Peyer's patch (tissue), 4 donors: ENCODE measurements around the gene XAF1. TPM values are rescaled to one million over a fixed set of nuclear protein-coding genes. Genes with fewer than 3 reads are reported as not detected.

Experiments
- DNase-seq, 3 donors: peaks; one replicate each; pipeline ENCODE4 v3.0.0-alpha.2; 2017 to 2019
- H3K27ac ChIP-seq, 4 donors: fragments of 200-600 bp; sonication (generic); one replicate each; pipeline ENCODE4 v1.5.1; 2016 to 2019
- H3K27me3 ChIP-seq, 2 donors: fragments of 200-600 bp; sonication (generic); one replicate each; pipeline ENCODE4 v1.5.1; 2019
- H3K36me3 ChIP-seq, 3 donors: fragments of 200-600 bp; sonication (generic); one replicate each; pipeline ENCODE4 v1.5.1; 2016 to 2019
- H3K4me1 ChIP-seq, 4 donors: fragments of 200-600 bp; sonication (generic); one replicate each; pipeline ENCODE4 v1.5.1; 2016 to 2019
- H3K4me3 ChIP-seq, 4 donors: fragments of 200-600 bp; sonication (generic); 1 replicate in 3 of 4; 2 replicates in 1 of 4; pipeline ENCODE4 v1.5.1; 2016 to 2019; ENCODE audit warnings: mild to moderate bottlenecking in 1 of 4
- H3K9me3 ChIP-seq, 4 donors: fragments of 200-600 bp; sonication (generic); one replicate each; pipeline ENCODE4 v1.5.1; 2016 to 2019; ENCODE audit warnings: mild to moderate bottlenecking in 1 of 4
- POLR2A ChIP-seq, 2 donors: fragments of 450-650 bp; IDR thresholded peaks; one replicate each; pipeline ENCODE4 v1.5.1; 2017; ENCODE audit warnings: antibody characterized with exemption in 2 of 2, mild to moderate bottlenecking in 2 of 2, moderate library complexity in 2 of 2
- total RNA-seq, 4 donors: library from RNA; depleted of rRNA; stranded (reverse); fragments of >200 nt; gene quantifications; one replicate each; pipeline ENCODE4 v1.1.0, GENCODE V29; 2016
- TF ChIP-seq, protein P1 (sequence below), 6 experiments: fragments of 450-650 bp in 4 of 6; fragments of 200-600 bp in 2 of 6; sonication (generic) in 1 of 6; IDR thresholded peaks; one replicate each; pipeline ENCODE4 v1.5.1; 2017 to 2019; ENCODE audit warnings: antibody characterized with exemption in 6 of 6, mild to moderate bottlenecking in 3 of 6, moderate library complexity in 1 of 6

XAF1 gene
- total RNA-seq, 4 donors from 2014 or later: 29.9 to 218 (median 36.3) TPM

DNA sequence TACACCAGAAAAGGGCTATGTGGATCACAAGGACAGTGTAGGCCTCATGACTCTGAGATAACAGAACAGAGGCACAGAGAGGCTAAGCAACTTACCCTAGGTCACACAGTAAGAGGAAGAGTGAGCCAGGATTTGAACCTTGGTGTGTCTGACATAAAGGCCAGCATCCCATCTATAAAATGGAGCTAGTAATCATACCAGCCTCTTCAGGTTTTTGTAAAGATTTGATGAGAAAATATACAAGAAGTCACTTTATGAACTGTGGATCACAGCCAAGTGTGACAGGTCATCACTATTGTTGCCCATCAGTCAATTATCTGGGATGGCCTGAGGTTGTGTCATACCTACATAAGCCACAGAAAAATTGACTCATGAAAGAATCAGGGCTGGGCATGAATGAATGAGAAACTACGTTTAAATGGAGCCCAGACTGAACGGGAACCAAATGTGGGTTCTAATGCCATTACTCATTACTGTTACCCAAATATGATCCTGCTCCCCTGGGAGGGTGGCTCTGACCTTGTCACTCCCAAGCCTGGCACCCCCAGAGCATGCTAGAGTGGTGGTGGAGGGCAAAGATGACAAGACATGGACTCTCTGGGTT lies 41.1 kb downstream of the XAF1 start:
- H3K36me3 ChIP-seq: no peaks in the 10 kb centered on the region
- H3K4me3 ChIP-seq: no peak overlapping the region
- no peak for DNase-seq
- H3K27ac ChIP-seq: no peak overlapping the region
- H3K27me3 ChIP-seq: no peaks in the 10 kb centered on the region
- TF ChIP-seq POLR2A (IDR thresholded peaks at IDR 0.05): no peak
- TF ChIP-seq, protein P1, sequence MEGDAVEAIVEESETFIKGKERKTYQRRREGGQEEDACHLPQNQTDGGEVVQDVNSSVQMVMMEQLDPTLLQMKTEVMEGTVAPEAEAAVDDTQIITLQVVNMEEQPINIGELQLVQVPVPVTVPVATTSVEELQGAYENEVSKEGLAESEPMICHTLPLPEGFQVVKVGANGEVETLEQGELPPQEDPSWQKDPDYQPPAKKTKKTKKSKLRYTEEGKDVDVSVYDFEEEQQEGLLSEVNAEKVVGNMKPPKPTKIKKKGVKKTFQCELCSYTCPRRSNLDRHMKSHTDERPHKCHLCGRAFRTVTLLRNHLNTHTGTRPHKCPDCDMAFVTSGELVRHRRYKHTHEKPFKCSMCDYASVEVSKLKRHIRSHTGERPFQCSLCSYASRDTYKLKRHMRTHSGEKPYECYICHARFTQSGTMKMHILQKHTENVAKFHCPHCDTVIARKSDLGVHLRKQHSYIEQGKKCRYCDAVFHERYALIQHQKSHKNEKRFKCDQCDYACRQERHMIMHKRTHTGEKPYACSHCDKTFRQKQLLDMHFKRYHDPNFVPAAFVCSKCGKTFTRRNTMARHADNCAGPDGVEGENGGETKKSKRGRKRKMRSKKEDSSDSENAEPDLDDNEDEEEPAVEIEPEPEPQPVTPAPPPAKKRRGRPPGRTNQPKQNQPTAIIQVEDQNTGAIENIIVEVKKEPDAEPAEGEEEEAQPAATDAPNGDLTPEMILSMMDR (IDR thresholded peaks at IDR 0.05): no peak
- no peaks in the 10 kb centered on the region for H3K9me3 ChIP-seq
- no peaks in the 10 kb centered on the region for H3K4me1 ChIP-seq

GRCh38 chr17:6797718-6798351 lies 42.0 kb downstream of the XAF1 start:
- TF ChIP-seq, protein P1 (IDR thresholded peaks at IDR 0.05): no peak
- DNase-seq: no peak

GRCh38 chr17:6799738-6800137 lies 43.9 kb downstream of the XAF1 start:
- no peak for DNase-seq
- Histone ChIP-seq H3K27me3 (no peaks in the 10 kb centered on the region), H3K4me1 (no peaks in the 10 kb centered on the region), H3K9me3 (no peaks in the 10 kb centered on the region), H3K36me3 (no peaks in the 10 kb centered on the region), H3K27ac (no peak overlapping the region), H3K4me3 (no peak overlapping the region)
- TF ChIP-seq POLR2A (IDR thresholded peaks at IDR 0.05): no peak
- TF ChIP-seq, protein P1 (IDR thresholded peaks at IDR 0.05): no peak

More at GRCh38 chr17:6797718-6798351, 42.0 kb downstream of the XAF1 start:
- H3K4me3 ChIP-seq: no peak overlapping the region
- no peaks in the 10 kb centered on the region for H3K4me1 ChIP-seq
- no peaks in the 10 kb centered on the region for H3K27me3 ChIP-seq
- no peaks in the 10 kb centered on the region for H3K36me3 ChIP-seq
- H3K27ac ChIP-seq: no peak overlapping the region
- H3K9me3 ChIP-seq: no peaks in the 10 kb centered on the region

- H3K36me3 ChIP-seq: no peaks in the 10 kb centered on the region
- no peak for DNase-seq
- no peaks in the 10 kb centered on the region for H3K27me3 ChIP-seq
- TF ChIP-seq, protein P1 (IDR thresholded peaks at IDR 0.05): no peak
- TF ChIP-seq POLR2A (IDR thresholded peaks at IDR 0.05): no peak
- H3K9me3 ChIP-seq: no peaks in the 10 kb centered on the region
- H3K27ac ChIP-seq: no peak overlapping the region
- H3K4me3 ChIP-seq: no peak overlapping the region
- no peaks in the 10 kb centered on the region for H3K4me1 ChIP-seq
Measured at GRCh38 chr17:6800422-6801027, 44.7 kb downstream of the XAF1 start.

DNA sequence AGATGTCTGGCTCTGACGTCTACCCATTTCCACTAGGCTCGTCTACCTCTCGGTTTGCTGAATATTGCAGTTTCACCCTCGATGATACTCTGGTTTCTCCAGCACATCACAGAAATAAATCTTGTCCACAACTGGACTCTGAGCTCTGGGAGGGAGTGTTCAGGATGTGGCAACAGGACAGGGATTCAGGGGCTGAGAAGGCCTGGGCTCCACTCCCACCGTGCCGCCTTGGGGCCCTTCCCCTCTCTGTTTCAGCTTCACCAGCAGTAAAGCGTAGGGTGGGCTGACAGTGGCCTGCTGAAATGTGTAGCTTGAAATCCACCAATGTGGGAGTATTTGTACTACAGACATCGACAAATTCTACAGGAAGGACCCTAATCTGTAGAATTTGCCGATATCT lies 55.7 kb downstream of the XAF1 start:
- H3K9me3 ChIP-seq: no peaks in the 10 kb centered on the region
- no peak overlapping the region for H3K27ac ChIP-seq
- no peaks in the 10 kb centered on the region for H3K27me3 ChIP-seq
- no peak overlapping the region for H3K4me3 ChIP-seq
- no peaks in the 10 kb centered on the region for H3K4me1 ChIP-seq
- no peak for DNase-seq
- TF ChIP-seq POLR2A (IDR thresholded peaks at IDR 0.05): no peak
- TF ChIP-seq, protein P1 (IDR thresholded peaks at IDR 0.05): no peak
- no peaks in the 10 kb centered on the region for H3K36me3 ChIP-seq
